HepG2 (cell line): ENCODE results near the gene CSNK2A1. TPM values are rescaled to one million over a fixed set of nuclear protein-coding genes. Genes with fewer than 3 reads are reported as not detected.

Experiments
- ATF1 ChIP-seq: IDR thresholded peaks from 2 replicates; pipeline ENCODE4 v1.6.1; 2016; ENCODE audit warnings: mild to moderate bottlenecking, control low read depth
- CEBPG ChIP-seq: IDR thresholded peaks from 2 replicates; pipeline ENCODE4 v1.6.1; 2016
- ELF4 ChIP-seq: sonication (generic); formaldehyde crosslinking; IDR thresholded peaks from 2 replicates; pipeline ENCODE4 v1.5.0; 2020; ENCODE audit warnings: missing genetic modification reagents, mild to moderate bottlenecking, moderate library complexity, borderline replicate concordance
- HOXA3 ChIP-seq: sonication (generic); formaldehyde crosslinking; IDR thresholded peaks from 2 replicates; pipeline ENCODE4 v1.5.0; 2020; ENCODE audit warnings: missing genetic modification reagents
- KDM5B ChIP-seq: sonication (generic); formaldehyde crosslinking; IDR thresholded peaks from 2 replicates; pipeline ENCODE4 v1.4.0; 2020; ENCODE audit warnings: missing genetic modification reagents, mild to moderate bottlenecking, borderline replicate concordance
- LCORL ChIP-seq, 2 experiments: fragments of 450-650 bp in 1 of 2; sonication (generic) in 1 of 2; formaldehyde crosslinking in 1 of 2; IDR thresholded peaks; 2 replicates each; pipeline versions ENCODE4 v1.5.0 to v1.6.1; 2017 to 2020; ENCODE audit warnings: antibody characterized with exemption in 1 of 2, missing genetic modification reagents in 1 of 2
- NFE2L1 ChIP-seq: sonication (generic); formaldehyde crosslinking; IDR thresholded peaks from 2 replicates; pipeline ENCODE4 v1.4.0; 2020; ENCODE audit warnings: missing genetic modification reagents, mild to moderate bottlenecking, borderline replicate concordance
- RFXANK ChIP-seq: IDR thresholded peaks from 2 replicates; pipeline ENCODE4 v1.6.1; 2016
- ZNF407 ChIP-seq: sonication (generic); formaldehyde crosslinking; IDR thresholded peaks from one replicate; pipeline ENCODE4 v1.5.1; 2020; ENCODE audit warnings: mild to moderate bottlenecking, missing genetic modification reagents; ENCODE audit errors: not compliant biosample characterization
- ZNF580 ChIP-seq: IDR thresholded peaks from 2 replicates; pipeline ENCODE4 v1.6.1; 2016; ENCODE audit warnings: low read depth, borderline replicate concordance
- ZNF670 ChIP-seq: sonication (generic); formaldehyde crosslinking; IDR thresholded peaks from 2 replicates; pipeline ENCODE4 v1.8.0; 2022; ENCODE audit warnings: mild to moderate bottlenecking, missing genetic modification reagents, borderline replicate concordance
- polyA plus RNA-seq, 8 experiments: library from polyadenylated mRNA; depleted of rRNA in 3 of 8; stranded (reverse) in 7 of 8; unstranded in 1 of 8; fragments of >200 nt; fragmentation: Illumina TruSeq in 4 of 8; extraction: Trizol in 4 of 8; gene quantifications; 2 replicates each; pipeline versions ENCODE4 v1.2.1 to v1.2.3, GENCODE V29; 2011 to 2016; ENCODE audit warnings: low read depth in 4 of 8, missing spikeins in 1 of 8, mixed read lengths in 1 of 8; ENCODE audit not compliant: insufficient read depth in 1 of 8
- total RNA-seq, 5 experiments: library from RNA; depleted of rRNA; stranded (reverse); fragments of >200 nt; fragmentation: Illumina TruSeq; extraction: Trizol; gene quantifications; 2 replicates each; pipeline ENCODE4 v1.2.3, GENCODE V29; 2016; ENCODE audit warnings: low read depth in 1 of 5

CSNK2A1 gene
- total and polyA plus RNA-seq, 2 of the 13 experiments (the other 11 are each of a cell fraction or from before 2014, with no cell fraction given) = 153 to 231 TPM

- TF ChIP-seq ZNF407 (CRISPR knock-in tag) (peak; percentile 66), ATF1 (CRISPR knock-in tag) (no peak), ELF4 (CRISPR knock-in tag) (0 out of 2 replicates have a peak, but pooled peaks have one; percentile 64), NFE2L1 (CRISPR knock-in tag) (0 out of 2 replicates have a peak, but pooled peaks have one; percentile 25), RFXANK (CRISPR knock-in tag) (0 out of 2 replicates have a peak, but pooled peaks have one; percentile 14), LCORL (IDR thresholded peaks at IDR 0.05) (no peak), LCORL (CRISPR knock-in tag; IDR thresholded peaks at IDR 0.05) (peak; percentile 43; the same call in 1 of the 2 replicates), HOXA3 (0 out of 2 replicates have a peak, but pooled peaks have one; percentile 37), CEBPG (CRISPR knock-in tag) (peak; percentile 64; the same call in 1 of the 2 replicates), KDM5B (CRISPR knock-in tag) (peak; percentile 86), ZNF580 (peak; percentile 37; the same call in 1 of the 2 replicates), ZNF670 (CRISPR knock-in tag) (no peak)
These were observed 82.1 kb downstream of the CSNK2A1 start (continued) for GRCh38 chr20:461254-462198.
